Sigmoid colon (tissue), 7 donors: ENCODE measurements around the gene DLK2. TPM values are rescaled to one million over a fixed set of nuclear protein-coding genes. Genes with fewer than 3 reads are reported as not detected.

Experiments used
- DNase-seq: peaks from one replicate; pipeline ENCODE4 v3.0.0-alpha.2; 2019
- H3K27ac ChIP-seq, 4 donors: fragments of 200-600 bp; sonication (generic); one replicate each; pipeline ENCODE4 v1.5.1; 2016 to 2019; ENCODE audit warnings: mild to moderate bottlenecking in 1 of 4
- H3K27me3 ChIP-seq, 3 donors: fragments of 200-600 bp; sonication (generic); one replicate each; pipeline ENCODE4 v1.5.1; 2019; ENCODE audit warnings: mild to moderate bottlenecking in 1 of 3
- H3K36me3 ChIP-seq, 4 donors: fragments of 200-600 bp; sonication (generic); one replicate each; pipeline ENCODE4 v1.5.1; 2016 to 2019
- H3K4me1 ChIP-seq, 4 donors: fragments of 200-600 bp; sonication (generic); one replicate each; pipeline ENCODE4 v1.5.1; 2017 to 2019
- H3K4me3 ChIP-seq, 4 donors: fragments of 200-600 bp; sonication (generic); one replicate each; pipeline ENCODE4 v1.5.1; 2017 to 2019; ENCODE audit warnings: mild to moderate bottlenecking in 2 of 4, moderate library complexity in 1 of 4
- H3K9me3 ChIP-seq, 4 donors: fragments of 200-600 bp in 3 of 4; sonication (generic) in 3 of 4; one replicate each; pipeline versions ENCODE4 v1.5.1 to v1.6.1; 2013 to 2019
- EP300 ChIP-seq, 4 donors: sonication (generic); formaldehyde crosslinking; IDR thresholded peaks; one replicate each; pipeline ENCODE4 v1.6.1; 2017; ENCODE audit warnings: antibody characterized with exemption in 4 of 4
- POLR2A ChIP-seq, 2 donors: fragments of 450-650 bp; IDR thresholded peaks; one replicate each; pipeline ENCODE4 v1.6.1; 2016; ENCODE audit warnings: antibody characterized with exemption in 2 of 2, mild to moderate bottlenecking in 2 of 2, moderate library complexity in 2 of 2
- POLR2AphosphoS5 ChIP-seq, 4 donors: sonication (generic); formaldehyde crosslinking; IDR thresholded peaks; one replicate each; pipeline ENCODE4 v1.6.1; 2017; ENCODE audit warnings: antibody characterized with exemption in 4 of 4
- WGBS, 2 donors: extraction: QIAGEN DNeasy Blood & Tissue Kit; methylation state at CpG; one replicate each; pipeline ENCODE4 v1.1.7; 2013; 5-methylcytosine and 5-hydroxymethylcytosine counted together
- intact Hi-C: fragments of 100-400 bp; cut with DNase I; formaldehyde crosslinking; loops from one replicate; pipeline ENCODE4 v1.15.1; 2023
- polyA plus RNA-seq, 3 donors: library from polyadenylated mRNA; stranded (reverse); fragments of 200-250 nt; gene quantifications; one replicate each; pipeline ENCODE4 v1.2.3, GENCODE V29; 2013
- total RNA-seq, 4 donors: library from RNA; depleted of rRNA; stranded (reverse); fragments of >200 nt; gene quantifications; one replicate each; pipeline ENCODE4 v1.1.0, GENCODE V29; 2016
- TF ChIP-seq, protein P1 (sequence below), 4 experiments: fragments of 450-650 bp in 3 of 4; fragments of 200-600 bp in 1 of 4; IDR thresholded peaks; one replicate each; pipeline ENCODE4 v1.5.1; 2016 to 2019; ENCODE audit warnings: antibody characterized with exemption in 4 of 4, mild to moderate bottlenecking in 3 of 4, moderate library complexity in 2 of 4
- donor health status: healthy with polysubstance abuse.
- donor health status: Bipolar disorder and iron deficiency.
- donor health status: healthy.

DLK2 gene
- total and polyA plus RNA-seq, 7 donors: 0.64 TPM; not detected in 6

DNA sequence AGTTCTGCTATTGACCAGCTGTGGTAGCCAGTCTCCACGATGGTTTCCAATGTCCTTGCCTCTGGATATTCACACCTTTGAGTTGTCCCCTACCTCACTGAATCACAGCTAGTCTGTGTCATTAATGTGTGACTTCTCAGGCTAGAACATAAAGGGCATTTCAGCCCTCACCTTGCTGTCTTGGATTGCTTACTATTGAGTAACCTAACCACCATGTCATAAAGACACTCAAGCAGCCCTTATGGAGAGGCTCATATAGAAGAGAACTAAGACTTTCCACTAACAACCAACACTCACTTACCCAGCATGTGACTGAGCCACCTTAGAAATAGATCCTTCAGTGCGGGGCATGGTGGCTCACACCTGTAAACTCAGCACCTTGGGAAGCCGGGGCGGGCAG lies 47.1 kb downstream of the DLK2 start:
- DNase-seq: no peak
- H3K36me3 ChIP-seq: no peaks in the 10 kb centered on the region
- TF ChIP-seq, protein P1, sequence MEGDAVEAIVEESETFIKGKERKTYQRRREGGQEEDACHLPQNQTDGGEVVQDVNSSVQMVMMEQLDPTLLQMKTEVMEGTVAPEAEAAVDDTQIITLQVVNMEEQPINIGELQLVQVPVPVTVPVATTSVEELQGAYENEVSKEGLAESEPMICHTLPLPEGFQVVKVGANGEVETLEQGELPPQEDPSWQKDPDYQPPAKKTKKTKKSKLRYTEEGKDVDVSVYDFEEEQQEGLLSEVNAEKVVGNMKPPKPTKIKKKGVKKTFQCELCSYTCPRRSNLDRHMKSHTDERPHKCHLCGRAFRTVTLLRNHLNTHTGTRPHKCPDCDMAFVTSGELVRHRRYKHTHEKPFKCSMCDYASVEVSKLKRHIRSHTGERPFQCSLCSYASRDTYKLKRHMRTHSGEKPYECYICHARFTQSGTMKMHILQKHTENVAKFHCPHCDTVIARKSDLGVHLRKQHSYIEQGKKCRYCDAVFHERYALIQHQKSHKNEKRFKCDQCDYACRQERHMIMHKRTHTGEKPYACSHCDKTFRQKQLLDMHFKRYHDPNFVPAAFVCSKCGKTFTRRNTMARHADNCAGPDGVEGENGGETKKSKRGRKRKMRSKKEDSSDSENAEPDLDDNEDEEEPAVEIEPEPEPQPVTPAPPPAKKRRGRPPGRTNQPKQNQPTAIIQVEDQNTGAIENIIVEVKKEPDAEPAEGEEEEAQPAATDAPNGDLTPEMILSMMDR (IDR thresholded peaks at IDR 0.05): no peak
- no peak for TF ChIP-seq POLR2AphosphoS5 (IDR thresholded peaks at IDR 0.05)
- 92 to 97% methylated on average over 4 of the region's 4 CpGs for WGBS, 2 donors
- no peak overlapping the region for H3K27ac ChIP-seq
- H3K4me3 ChIP-seq: no peak overlapping the region
- intact Hi-C loops: no loop called here
- H3K4me1 ChIP-seq: no peaks in the 10 kb centered on the region
- H3K27me3 ChIP-seq: no peaks in the 10 kb centered on the region
- peaks cover 0 to 2% (median 0%) of the 10 kb centered on the region in 4 donors for H3K9me3 ChIP-seq

DNA sequence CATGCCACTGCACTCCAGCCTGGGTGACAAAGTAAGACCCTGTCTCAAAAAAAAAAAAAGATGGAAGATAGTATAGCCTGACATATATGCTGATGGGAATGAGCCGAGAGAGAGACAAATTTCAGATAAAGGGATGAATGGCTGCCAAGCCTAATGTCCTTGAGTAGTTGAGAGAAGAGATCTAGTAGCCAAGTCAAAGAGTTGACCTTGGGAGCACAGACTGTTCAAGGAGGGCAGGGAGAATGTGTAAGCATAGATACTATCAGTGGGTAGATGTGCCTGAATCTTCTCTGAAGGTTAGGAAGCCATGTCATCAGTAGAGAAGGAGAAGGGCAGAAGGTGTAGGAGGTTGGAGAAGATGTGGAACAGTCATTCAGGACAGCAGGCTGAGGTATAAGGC lies 48.1 kb downstream of the DLK2 start:
- intact Hi-C loops: no loop called here
- Histone ChIP-seq H3K27me3 (no peaks in the 10 kb centered on the region), H3K36me3 (no peaks in the 10 kb centered on the region), H3K4me1 (no peaks in the 10 kb centered on the region), H3K9me3 (no peaks in the 10 kb centered on the region), H3K4me3 (no peak overlapping the region), H3K27ac (no peak overlapping the region)
- DNase-seq: no peak
- TF ChIP-seq POLR2AphosphoS5 (IDR thresholded peaks at IDR 0.05): no peak
- TF ChIP-seq, protein P1 (IDR thresholded peaks at IDR 0.05): no peak
- TF ChIP-seq EP300 (IDR thresholded peaks at IDR 0.05): no peak
- no peak for TF ChIP-seq POLR2A (IDR thresholded peaks at IDR 0.05)
- 93 to 96% methylated on average over 1 of the region's 1 CpG for WGBS, 2 donors

DNA sequence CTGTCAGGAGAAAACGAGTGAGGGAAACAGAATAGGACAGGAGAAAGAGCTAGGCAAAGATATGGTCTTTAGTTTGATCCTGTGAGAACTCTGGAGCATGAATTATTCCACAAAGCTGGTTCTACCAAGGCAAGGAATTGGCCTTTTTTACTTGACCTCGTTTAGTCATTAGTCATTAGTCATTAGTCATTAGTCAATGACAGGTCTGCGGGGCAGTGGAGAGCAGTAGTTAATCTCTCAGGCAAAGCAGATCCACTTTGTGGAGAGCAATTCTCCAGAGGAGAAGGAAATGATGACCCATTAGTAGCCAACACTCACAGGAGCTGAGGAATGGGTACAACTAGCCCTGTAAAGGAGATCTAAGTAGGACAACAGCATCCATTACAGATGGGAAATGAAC lies 50.0 kb downstream of the DLK2 start:
- no peaks in the 10 kb centered on the region for H3K27me3 ChIP-seq
- TF ChIP-seq EP300 (IDR thresholded peaks at IDR 0.05) (no peak), POLR2AphosphoS5 (IDR thresholded peaks at IDR 0.05) (no peak), POLR2A (IDR thresholded peaks at IDR 0.05) (no peak)
- TF ChIP-seq, protein P1 (IDR thresholded peaks at IDR 0.05): no peak
- DNase-seq: no peak
- H3K36me3 ChIP-seq: no peaks in the 10 kb centered on the region
- intact Hi-C loops: no loop called here
- 75 to 76% methylated on average over 3 of the region's 3 CpGs for WGBS, 2 donors
- no peak overlapping the region for H3K4me3 ChIP-seq
- no peaks in the 10 kb centered on the region for H3K4me1 ChIP-seq
- no peaks in the 10 kb centered on the region for H3K9me3 ChIP-seq
- H3K27ac ChIP-seq: no peak overlapping the region

DNA sequence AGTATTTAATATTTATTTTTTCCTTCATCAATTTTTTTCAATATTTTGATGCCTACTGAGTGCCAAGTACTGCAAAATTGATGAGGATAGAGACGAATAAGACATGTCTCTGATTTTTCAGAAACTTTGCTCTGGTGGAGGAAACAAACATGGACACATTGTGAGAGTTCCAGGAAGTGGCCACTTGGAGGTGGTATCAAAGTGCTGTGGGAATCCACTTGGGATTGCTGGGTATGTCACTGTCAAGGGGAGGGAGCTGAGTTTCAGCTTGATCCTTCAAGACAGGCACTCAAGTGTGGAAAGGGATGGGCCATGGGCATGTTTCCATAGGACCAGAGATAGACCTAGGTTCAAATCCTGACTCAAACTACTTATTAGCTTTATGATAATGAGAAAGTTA lies 52.5 kb downstream of the DLK2 start:
- Histone ChIP-seq H3K27ac (no peak overlapping the region), H3K36me3 (no peaks in the 10 kb centered on the region), H3K4me3 (no peak overlapping the region), H3K27me3 (no peaks in the 10 kb centered on the region), H3K4me1 (no peaks in the 10 kb centered on the region), H3K9me3 (no peaks in the 10 kb centered on the region)
- DNase-seq: no peak
- WGBS, 2 donors: 70 to 89% methylated on average over 1 of the region's 1 CpG
- intact Hi-C loops: no loop called here
- TF ChIP-seq, protein P1 (IDR thresholded peaks at IDR 0.05): no peak
- TF ChIP-seq EP300 (IDR thresholded peaks at IDR 0.05): no peak
- no peak for TF ChIP-seq POLR2AphosphoS5 (IDR thresholded peaks at IDR 0.05)
- TF ChIP-seq POLR2A (IDR thresholded peaks at IDR 0.05): no peak

DNA sequence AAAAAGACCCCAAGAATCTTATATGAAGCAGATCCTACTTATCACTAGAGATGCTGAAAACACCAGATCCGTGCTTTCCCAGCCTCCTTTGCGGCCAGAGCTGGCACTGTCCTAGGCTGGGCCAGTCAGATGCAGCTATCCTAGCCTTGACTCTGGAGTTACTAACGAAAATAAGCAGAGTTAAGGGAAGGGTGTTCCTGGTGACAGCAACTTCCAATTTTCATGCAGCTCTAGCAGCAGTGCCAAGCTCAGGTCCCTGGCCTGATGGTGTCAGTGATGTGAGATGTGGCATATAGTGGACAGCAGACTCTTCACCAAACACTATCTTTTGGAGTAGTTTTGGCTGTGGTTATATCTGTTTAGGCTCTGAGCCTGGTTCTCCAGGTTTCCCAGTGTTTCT lies 53.6 kb downstream of the DLK2 start:
- no peak overlapping the region for H3K4me3 ChIP-seq
- TF ChIP-seq, protein P1 (IDR thresholded peaks at IDR 0.05): no peak
- TF ChIP-seq EP300 (IDR thresholded peaks at IDR 0.05) (no peak), POLR2AphosphoS5 (IDR thresholded peaks at IDR 0.05) (no peak), POLR2A (IDR thresholded peaks at IDR 0.05) (no peak)
- intact Hi-C loops: no loop called here
- no peak for DNase-seq
- no peaks in the 10 kb centered on the region for H3K9me3 ChIP-seq
- no peaks in the 10 kb centered on the region for H3K36me3 ChIP-seq
- no peaks in the 10 kb centered on the region for H3K4me1 ChIP-seq
- no peaks in the 10 kb centered on the region for H3K27me3 ChIP-seq
- 92 to 93% methylated on average over 3 of the region's 3 CpGs for WGBS, 2 donors
- no peak overlapping the region for H3K27ac ChIP-seq
